Tibial artery (tissue), 4 donors: Measurements from ENCODE around the gene COLEC12.
A peak's percentile ranks its signal among the peaks of the same experiment; 100 is the strongest.

Experiments
- DNase-seq, 2 donors: peaks; one replicate each; pipeline ENCODE4 v3.0.0-alpha.2; 2019
- H3K27ac ChIP-seq, 2 donors: fragments of 200-600 bp; sonication (generic) in 1 of 2; 1 replicate in 1 of 2; 2 replicates in 1 of 2; pipeline ENCODE4 v1.5.1; 2018 to 2019; ENCODE audit warnings: mild to moderate bottlenecking in 1 of 2
- H3K27me3 ChIP-seq, 2 donors: fragments of 200-600 bp; sonication (generic) in 1 of 2; one replicate each; pipeline versions ENCODE4 v1.5.1 to v1.6.0; 2016 to 2019
- H3K36me3 ChIP-seq, 3 donors: fragments of 200-600 bp; sonication (generic) in 2 of 3; one replicate each; pipeline ENCODE4 v1.5.1; 2016 to 2019; ENCODE audit warnings: mild to moderate bottlenecking in 2 of 3
- H3K4me1 ChIP-seq, 4 donors: fragments of 200-600 bp; sonication (generic) in 2 of 4; 1 replicate in 3 of 4; 2 replicates in 1 of 4; pipeline ENCODE4 v1.5.1; 2016 to 2019
- H3K4me3 ChIP-seq, 2 donors: fragments of 200-600 bp; sonication (generic) in 1 of 2; 1 replicate in 1 of 2; 2 replicates in 1 of 2; pipeline ENCODE4 v1.5.1; 2018 to 2019; ENCODE audit warnings: mild to moderate bottlenecking in 2 of 2
- H3K9me3 ChIP-seq, 3 donors: fragments of 200-600 bp; sonication (generic) in 1 of 3; one replicate each; pipeline ENCODE4 v1.5.1; 2016 to 2019
- intact Hi-C: fragments of 100-400 bp; cut with DNase I; formaldehyde crosslinking; loops from one replicate; pipeline ENCODE4 v1.15.0; 2023; ENCODE audit warnings: low total_unique reads
- TF ChIP-seq, protein P1 (sequence below), 2 experiments: fragments of 200-600 bp in 1 of 2; fragments of 450-650 bp in 1 of 2; IDR thresholded peaks; one replicate each; pipeline ENCODE4 v1.5.1; 2017 to 2019; ENCODE audit warnings: antibody characterized with exemption in 2 of 2, mild to moderate bottlenecking in 1 of 2, moderate library complexity in 1 of 2

Gene COLEC12

GRCh38 chr18:532018-532417 lies 31.5 kb upstream of the COLEC12 start:
- H3K27me3 ChIP-seq, result no peaks in the 10 kb centered on the region
- no peak overlapping the region for H3K27ac ChIP-seq
- H3K9me3 ChIP-seq, result no peaks in the 10 kb centered on the region
- DNase-seq, result no peak
- no peak overlapping the region for H3K4me3 ChIP-seq
- intact Hi-C loops, result no loop called here
- H3K36me3 ChIP-seq, result no peaks in the 10 kb centered on the region
- H3K4me1 ChIP-seq, result peaks cover 0 to 7% (median 0%) of the 10 kb centered on the region in 4 donors
- TF ChIP-seq, protein P1, sequence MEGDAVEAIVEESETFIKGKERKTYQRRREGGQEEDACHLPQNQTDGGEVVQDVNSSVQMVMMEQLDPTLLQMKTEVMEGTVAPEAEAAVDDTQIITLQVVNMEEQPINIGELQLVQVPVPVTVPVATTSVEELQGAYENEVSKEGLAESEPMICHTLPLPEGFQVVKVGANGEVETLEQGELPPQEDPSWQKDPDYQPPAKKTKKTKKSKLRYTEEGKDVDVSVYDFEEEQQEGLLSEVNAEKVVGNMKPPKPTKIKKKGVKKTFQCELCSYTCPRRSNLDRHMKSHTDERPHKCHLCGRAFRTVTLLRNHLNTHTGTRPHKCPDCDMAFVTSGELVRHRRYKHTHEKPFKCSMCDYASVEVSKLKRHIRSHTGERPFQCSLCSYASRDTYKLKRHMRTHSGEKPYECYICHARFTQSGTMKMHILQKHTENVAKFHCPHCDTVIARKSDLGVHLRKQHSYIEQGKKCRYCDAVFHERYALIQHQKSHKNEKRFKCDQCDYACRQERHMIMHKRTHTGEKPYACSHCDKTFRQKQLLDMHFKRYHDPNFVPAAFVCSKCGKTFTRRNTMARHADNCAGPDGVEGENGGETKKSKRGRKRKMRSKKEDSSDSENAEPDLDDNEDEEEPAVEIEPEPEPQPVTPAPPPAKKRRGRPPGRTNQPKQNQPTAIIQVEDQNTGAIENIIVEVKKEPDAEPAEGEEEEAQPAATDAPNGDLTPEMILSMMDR (IDR thresholded peaks at IDR 0.05), result no peak

DNA sequence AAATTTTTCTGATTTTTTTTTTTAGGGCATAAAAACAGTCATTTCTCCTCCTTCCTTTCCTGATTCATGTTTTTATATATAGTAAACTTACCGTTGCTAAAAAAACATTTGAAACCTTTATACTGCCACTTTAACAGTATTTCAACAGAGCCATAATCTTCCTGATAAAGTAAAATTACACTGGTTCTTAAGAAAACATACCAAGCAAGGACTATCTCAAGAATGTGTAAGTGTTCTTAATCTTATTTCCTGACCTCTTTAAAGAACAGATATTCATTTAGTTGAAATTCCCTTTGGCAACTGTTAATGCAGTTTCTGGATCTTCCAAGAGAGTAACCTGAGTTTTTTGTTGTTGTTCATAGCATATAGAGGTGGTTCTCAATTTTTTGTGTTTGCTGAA lies 26.6 kb upstream of the COLEC12 start:
- no peak for DNase-seq
- H3K4me3 ChIP-seq, result no peak overlapping the region
- H3K4me1 ChIP-seq, result peaks cover 0 to 27% (median 8%) of the 10 kb centered on the region in 4 donors
- TF ChIP-seq, protein P1 (IDR thresholded peaks at IDR 0.05), result no peak
- intact Hi-C loops, result no loop called here
- no peaks in the 10 kb centered on the region for H3K9me3 ChIP-seq
- no peaks in the 10 kb centered on the region for H3K27me3 ChIP-seq
- H3K36me3 ChIP-seq, result no peaks in the 10 kb centered on the region
- H3K27ac ChIP-seq, result no peak overlapping the region

GRCh38 chr18:526681-527080 lies 26.2 kb upstream of the COLEC12 start:
- Histone ChIP-seq H3K27me3 (no peaks in the 10 kb centered on the region), H3K4me1 (peaks cover 0 to 27% (median 8%) of the 10 kb centered on the region in 4 donors), H3K9me3 (no peaks in the 10 kb centered on the region), H3K27ac (no peak overlapping the region), H3K36me3 (no peaks in the 10 kb centered on the region), H3K4me3 (no peak overlapping the region)
- no peak for DNase-seq
- intact Hi-C loops, result no loop called here
- TF ChIP-seq, protein P1 (IDR thresholded peaks at IDR 0.05), result no peak

DNA sequence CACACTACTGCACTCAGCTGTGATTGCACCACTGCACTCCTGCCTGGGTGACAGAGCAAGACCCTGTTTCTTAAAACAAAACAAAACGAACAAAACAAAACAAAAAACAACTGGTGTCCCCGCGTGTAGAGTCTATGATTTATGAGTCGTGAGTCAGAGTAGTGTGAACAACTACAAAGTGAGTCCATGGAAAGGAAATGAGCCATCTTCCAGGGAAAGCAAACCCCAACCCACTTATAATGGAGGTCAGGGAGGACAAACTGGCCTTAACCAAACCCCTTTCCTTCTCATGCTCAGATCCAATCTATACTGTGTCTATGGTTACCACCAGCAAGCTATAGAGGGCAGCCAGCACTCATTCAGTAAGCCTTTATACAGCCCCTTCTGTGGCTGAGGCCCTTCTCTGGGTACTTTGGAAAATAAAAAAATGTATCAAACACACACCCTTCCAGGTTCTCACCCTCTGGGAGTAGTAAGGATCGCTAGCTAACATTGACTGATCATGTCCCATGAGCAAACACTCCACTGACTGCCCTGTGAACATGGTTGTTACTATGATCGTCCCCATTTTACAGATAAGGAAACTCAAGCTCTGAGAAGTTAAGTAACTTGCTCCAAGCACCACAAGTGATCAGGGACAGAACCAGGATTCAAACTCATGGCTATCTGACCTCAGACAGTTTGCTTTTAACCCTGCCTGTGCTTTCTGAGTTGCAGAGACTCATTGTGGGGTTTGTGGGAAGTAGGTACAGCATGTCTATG lies 24.7 kb upstream of the COLEC12 start:
- Histone ChIP-seq H3K4me3 (no peak overlapping the region), H3K36me3 (no peaks in the 10 kb centered on the region), H3K9me3 (no peaks in the 10 kb centered on the region), H3K4me1 (peaks cover 0 to 27% (median 8%) of the 10 kb centered on the region in 4 donors), H3K27me3 (no peaks in the 10 kb centered on the region), H3K27ac (no peak overlapping the region)
- no peak for DNase-seq
- intact Hi-C loops, result no loop called here
- TF ChIP-seq, protein P1 (IDR thresholded peaks at IDR 0.05), result no peak

DNA sequence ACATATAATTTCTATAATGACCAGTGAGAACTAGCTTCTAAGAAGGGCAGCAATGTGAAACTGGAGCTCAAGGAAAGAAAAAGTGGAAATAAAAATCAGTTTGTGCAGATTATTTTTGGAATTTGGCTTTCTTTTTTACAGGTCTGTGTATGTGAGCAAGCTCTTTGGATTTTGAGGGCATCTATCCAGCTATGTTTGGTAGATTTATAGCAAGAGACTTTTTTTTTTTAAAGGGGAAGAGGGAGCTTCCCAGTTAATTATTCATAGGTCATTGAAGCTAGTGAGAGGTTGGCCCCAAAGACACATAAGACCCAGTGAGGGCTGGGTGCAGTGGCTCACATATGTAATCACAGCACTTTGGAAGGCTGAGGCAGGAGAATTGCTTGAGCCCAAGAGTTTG lies 24.0 kb upstream of the COLEC12 start:
- TF ChIP-seq, protein P1 (IDR thresholded peaks at IDR 0.05), result no peak
- Histone ChIP-seq H3K27me3 (no peaks in the 10 kb centered on the region), H3K36me3 (no peaks in the 10 kb centered on the region), H3K27ac (peak overlapping the region; percentile 36 to 50), H3K4me3 (peak overlapping the region in 1 of 2 donors; percentile 9), H3K4me1 (peaks cover 0 to 31% (median 9%) of the 10 kb centered on the region in 4 donors), H3K9me3 (no peaks in the 10 kb centered on the region)
- DNase-seq, result no peak
- intact Hi-C loops, result no loop called here
